Psoas muscle (tissue), 7 donors: ENCODE results near the gene MAS1. TPM values are rescaled to one million over a fixed set of nuclear protein-coding genes. Genes with fewer than 3 reads are reported as not detected.

Experiments
- polyA plus RNA-seq, 3 donors: library from polyadenylated mRNA; stranded (reverse); fragments of 200-250 nt; gene quantifications; one replicate each; pipeline ENCODE4 v1.2.3, GENCODE V29; 2013
- total RNA-seq, 4 donors: library from RNA; stranded (reverse); fragmentation: NEBNext Ultra II Directional in 2 of 4; extraction: Animal tissue kit (Norgen Biotek cat#: 25700) in 2 of 4; gene quantifications; one replicate each; pipeline versions ENCODE4 v1.2.1 to v1.2.4, GENCODE V29; 2021 to 2023
- donor health status: healthy with polysubstance abuse.
- donor health status: DM: no; HTN: no; CAD: no; lungs with moderate emphysema.
- donor health status: Bipolar disorder and iron deficiency.
- donor health status: healthy.
- donor health status: DM: no; HTN: no; CAD: no.
- donor health status: DM: no; HTN: no; CAD: no.
- donor health status: DM: yes; HTN: yes; CAD: no.

MAS1 gene
- total and polyA plus RNA-seq, 7 donors, result not detected

Other genes with a start within 250 kb of the MAS1 start
- gene SOD2, start 197.7 kb upstream of the MAS1 start, total RNA-seq, result 1,000 to 10,000 TPM in 3 of 4 donors, 100 to 1,000 TPM in 1; 573 to 7,738 (median 3,937) TPM
- gene SOD2, start 197.7 kb upstream of the MAS1 start, polyA plus RNA-seq, result over 10,000 TPM in 1 of 3 donors, 1,000 to 10,000 TPM in 2; 5,251 to 11,097 (median 6,044) TPM
- 100 to 1,000 TPM in 3 of 4 donors, 10 to 100 TPM in 1; 51.8 to 199 (median 107) TPM for gene WTAP, start 163.5 kb upstream of the MAS1 start, total RNA-seq
- gene WTAP, start 163.5 kb upstream of the MAS1 start, polyA plus RNA-seq, result 100 to 1,000 TPM; 131 to 284 (median 265) TPM
- gene ACAT2, start 128.9 kb upstream of the MAS1 start, total RNA-seq, result 1 to 10 TPM; 2.1 to 3.0 (median 2.6) TPM
- 1 to 10 TPM; 1.8 to 3.0 (median 2.3) TPM for gene ACAT2, start 128.9 kb upstream of the MAS1 start, polyA plus RNA-seq
- 100 to 1,000 TPM; 156 to 228 (median 193) TPM for gene TCP1, start 101.4 kb upstream of the MAS1 start, total RNA-seq
- gene TCP1, start 101.4 kb upstream of the MAS1 start, polyA plus RNA-seq, result 100 to 1,000 TPM; 153 to 307 (median 277) TPM
- 10 to 100 TPM; 45.0 to 71.9 (median 60.1) TPM for gene MRPL18, start 100.5 kb upstream of the MAS1 start, total RNA-seq
- gene MRPL18, start 100.5 kb upstream of the MAS1 start, polyA plus RNA-seq, result 100 to 1,000 TPM in 2 of 3 donors, 10 to 100 TPM in 1; 98.7 to 149 (median 145) TPM
- gene PNLDC1, start 90.7 kb upstream of the MAS1 start, total RNA-seq, result under 1 TPM in 2 of 4 donors, not detected in 2; 0.17 to 0.49 TPM
- under 1 TPM; 0.09 to 0.25 (median 0.13) TPM for gene PNLDC1, start 90.7 kb upstream of the MAS1 start, polyA plus RNA-seq
- 100 to 1,000 TPM; 113 to 167 (median 157) TPM for gene IGF2R, start 78.1 kb downstream of the MAS1 start, total RNA-seq
- 10 to 100 TPM; 40.1 to 91.0 (median 48.4) TPM for gene IGF2R, start 78.1 kb downstream of the MAS1 start, polyA plus RNA-seq
- gene SLC22A1, start 230.8 kb downstream of the MAS1 start, total RNA-seq, result 1 to 10 TPM in 3 of 4 donors, under 1 TPM in 1; 0.89 to 3.3 (median 2.3) TPM
- gene SLC22A1, start 230.8 kb downstream of the MAS1 start, polyA plus RNA-seq, result under 1 TPM; 0.17 to 0.45 (median 0.23) TPM